Small intestine (tissue), 7 donors: ENCODE data around the gene SPTA1. TPM values are rescaled to one million over a fixed set of nuclear protein-coding genes. Genes with fewer than 3 reads are reported as not detected.

ENCODE experiments used
- DNase-seq, 2 donors: peaks; one replicate each; pipeline versions ENCODE4 v3.0.0 to v3.0.0-alpha.2; 2013
- FAIRE-seq: peaks from 2 replicates; lab custom pipeline; 2012; peaks lifted over from hg19 to GRCh38; lab: Jason Lieb, UNC
- H3K27ac ChIP-seq, 3 donors: one replicate each; pipeline ENCODE4 v1.5.1; 2013; ENCODE audit warnings: low read length in 2 of 3, mild to moderate bottlenecking in 2 of 3, control low read depth in 1 of 3, inconsistent platforms in 1 of 3, low read depth in 1 of 3, moderate library complexity in 1 of 3
- H3K27me3 ChIP-seq, 3 donors: one replicate each; pipeline ENCODE4 v1.6.1; 2013; ENCODE audit warnings: low read length in 3 of 3, inconsistent platforms in 1 of 3; ENCODE audit not compliant: control insufficient read depth in 3 of 3, insufficient read depth in 3 of 3
- H3K36me3 ChIP-seq, 3 donors: one replicate each; pipeline ENCODE4 v1.6.1; 2013; ENCODE audit warnings: low read length in 3 of 3, inconsistent platforms in 1 of 3, low read depth in 1 of 3, mild to moderate bottlenecking in 1 of 3, moderate library complexity in 1 of 3; ENCODE audit not compliant: control insufficient read depth in 3 of 3, insufficient read depth in 2 of 3
- H3K4me1 ChIP-seq, 3 donors: one replicate each; pipeline ENCODE4 v1.6.1; 2013; ENCODE audit warnings: low read length in 2 of 3, inconsistent platforms in 1 of 3, low read depth in 1 of 3, mild to moderate bottlenecking in 1 of 3, moderate library complexity in 1 of 3; ENCODE audit not compliant: control insufficient read depth in 3 of 3, insufficient read depth in 2 of 3
- H3K4me3 ChIP-seq, 3 donors: one replicate each; pipeline ENCODE4 v1.5.1; 2013; ENCODE audit warnings: low read length in 3 of 3, control low read depth in 1 of 3, inconsistent platforms in 1 of 3, low read depth in 1 of 3, mild to moderate bottlenecking in 1 of 3, moderate library complexity in 1 of 3
- H3K9me3 ChIP-seq, 2 donors: one replicate each; pipeline ENCODE4 v1.6.1; 2013; ENCODE audit warnings: low read depth in 1 of 2, low read length in 1 of 2; ENCODE audit not compliant: control insufficient read depth in 2 of 2, insufficient read depth in 1 of 2
- WGBS, 3 donors: extraction: QIAGEN DNeasy Blood & Tissue Kit; methylation state at CpG; one replicate each; pipeline ENCODE4 v1.1.7; 2013; 5-methylcytosine and 5-hydroxymethylcytosine counted together
- polyA plus RNA-seq, 4 donors: library from polyadenylated mRNA; stranded (reverse) in 3 of 4; unstranded in 1 of 4; fragments of 200-250 nt in 3 of 4; fragments of 120-200 nt in 1 of 4; gene quantifications; one replicate each; pipeline versions ENCODE4 v1.2.1 to v1.2.3, GENCODE V29; 2013
- donor health status: healthy with polysubstance abuse.
- donor health status: control.
- donor health status: control.
- donor health status: Bipolar disorder and iron deficiency.
- donor health status: healthy.

The SPTA1 gene
- polyA plus RNA-seq, 4 donors: under 0.01 to 0.30 TPM; not detected in 2

DNA sequence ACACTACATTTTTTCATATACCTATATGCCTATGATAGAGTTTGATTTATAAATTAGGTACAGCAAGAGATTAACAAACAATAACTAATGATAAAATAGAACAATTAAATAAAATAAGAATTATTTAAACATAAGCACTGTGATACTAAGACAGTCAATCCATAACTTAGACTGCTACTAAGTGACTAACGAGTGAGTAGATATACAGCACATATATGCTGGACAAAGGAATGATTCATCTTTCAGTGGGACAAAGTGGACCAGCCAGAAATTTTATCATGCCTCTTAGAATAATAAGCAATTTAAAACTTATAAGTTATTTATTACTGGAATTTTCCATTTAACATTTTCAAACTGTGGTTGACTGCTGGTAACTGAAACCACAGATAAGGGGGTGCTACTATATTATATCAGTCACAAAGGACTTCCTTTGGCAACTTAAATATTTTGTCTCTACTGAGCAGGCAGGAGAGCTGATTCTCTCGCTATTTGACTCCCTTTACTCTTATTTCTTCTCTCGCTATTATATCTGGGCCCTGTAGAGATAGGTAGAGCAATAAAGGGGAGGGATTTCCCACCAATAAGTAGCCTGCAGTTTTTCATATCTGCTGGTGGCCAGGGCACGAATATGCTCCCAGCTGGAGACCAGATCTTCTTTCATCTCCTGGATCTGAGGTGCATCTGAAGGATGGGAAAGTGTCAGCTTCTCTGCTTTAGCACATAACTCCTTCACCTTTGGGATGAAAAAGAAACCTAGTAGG lies 10.8 kb downstream of the SPTA1 start:
- H3K4me1 ChIP-seq: no peaks in the 10 kb centered on the region
- FAIRE-seq: no peak
- H3K27ac ChIP-seq: no peak overlapping the region
- no peaks in the 10 kb centered on the region for H3K9me3 ChIP-seq
- 25 to 55% (median 29%) methylated on average over 4 of the region's 4 CpGs for WGBS, 3 donors
- DNase-seq: no peak
- no peaks in the 10 kb centered on the region for H3K36me3 ChIP-seq
- H3K4me3 ChIP-seq: no peak overlapping the region
- H3K27me3 ChIP-seq: no peaks in the 10 kb centered on the region

DNA sequence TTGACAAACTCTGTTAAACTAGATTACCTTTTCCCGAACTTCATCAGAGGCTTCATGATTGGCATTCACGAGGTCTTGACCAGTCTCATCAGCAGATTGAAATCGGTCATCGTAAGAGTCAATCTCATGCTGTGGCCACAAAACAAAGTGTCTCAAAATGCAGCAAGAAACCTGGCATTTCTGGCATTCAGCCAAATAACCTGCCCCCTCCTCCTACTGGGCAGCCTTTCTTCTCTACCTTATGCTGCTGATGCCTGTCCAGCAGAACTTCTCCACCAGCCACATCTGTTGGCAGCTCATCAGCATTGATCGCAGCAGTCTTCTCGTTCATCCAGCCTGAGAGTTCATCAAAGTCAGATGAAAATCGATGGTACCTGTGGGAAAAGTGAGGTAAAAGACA lies 12.2 kb downstream of the SPTA1 start:
- Histone ChIP-seq H3K9me3 (no peaks in the 10 kb centered on the region), H3K4me3 (no peak overlapping the region), H3K36me3 (no peaks in the 10 kb centered on the region), H3K27me3 (no peaks in the 10 kb centered on the region), H3K4me1 (no peaks in the 10 kb centered on the region), H3K27ac (no peak overlapping the region)
- 87 to 92% (median 90%) methylated on average over 7 of the region's 7 CpGs for WGBS, 3 donors
- DNase-seq: no peak
- no peak for FAIRE-seq

DNA sequence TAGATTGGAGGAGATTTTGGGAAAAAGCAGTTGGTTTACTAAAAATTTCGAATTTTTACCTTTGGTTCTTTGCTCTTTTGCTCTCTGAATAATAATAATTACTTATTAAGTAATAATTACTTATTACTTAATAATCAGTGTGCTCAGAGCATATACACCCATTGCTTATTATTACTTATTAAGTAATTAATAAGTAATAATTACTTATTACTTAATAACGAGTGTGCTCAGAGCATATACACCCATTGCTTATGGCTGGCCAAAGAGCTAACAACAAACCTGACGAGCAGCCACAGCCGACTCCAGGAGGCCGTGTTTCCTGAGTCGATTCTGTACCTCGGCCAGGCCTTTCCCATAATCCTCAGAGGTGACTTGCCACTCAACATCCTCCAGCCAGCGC lies 20.5 kb downstream of the SPTA1 start:
- Histone ChIP-seq H3K27ac (no peak overlapping the region), H3K4me3 (no peak overlapping the region), H3K36me3 (no peaks in the 10 kb centered on the region), H3K4me1 (no peaks in the 10 kb centered on the region), H3K27me3 (peaks cover 0 to 2% (median 0%) of the 10 kb centered on the region in 3 donors), H3K9me3 (no peaks in the 10 kb centered on the region)
- DNase-seq (no peak), FAIRE-seq (no peak)
- WGBS, 3 donors: 72 to 79% (median 72%) methylated on average over 8 of the region's 8 CpGs

DNA sequence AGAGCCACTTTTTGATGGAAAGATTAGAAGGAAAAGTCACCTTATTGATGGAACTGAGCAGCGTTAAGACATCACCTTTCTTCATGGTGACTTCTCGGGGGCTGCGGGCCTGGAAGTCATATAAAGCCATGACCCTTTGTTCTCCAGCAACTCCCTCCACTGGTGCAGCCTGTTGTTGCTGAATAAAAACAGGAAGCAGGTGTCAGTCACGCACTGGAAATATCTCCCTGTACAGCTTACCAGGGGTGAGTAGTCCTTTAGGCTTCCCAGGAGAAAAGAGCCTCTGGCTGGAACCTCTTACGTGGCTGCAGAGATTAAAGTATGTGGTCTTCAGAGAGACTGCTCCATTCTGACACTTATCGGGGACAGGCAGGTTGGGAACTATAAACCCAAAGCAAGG lies 31.9 kb downstream of the SPTA1 start:
- Histone ChIP-seq H3K27ac (no peak overlapping the region), H3K4me3 (no peak overlapping the region), H3K36me3 (no peaks in the 10 kb centered on the region), H3K4me1 (no peaks in the 10 kb centered on the region), H3K9me3 (no peaks in the 10 kb centered on the region), H3K27me3 (no peaks in the 10 kb centered on the region)
- 55 to 62% (median 55%) methylated on average over 6 of the region's 6 CpGs for WGBS, 3 donors
- FAIRE-seq (no peak), DNase-seq (no peak)

DNA sequence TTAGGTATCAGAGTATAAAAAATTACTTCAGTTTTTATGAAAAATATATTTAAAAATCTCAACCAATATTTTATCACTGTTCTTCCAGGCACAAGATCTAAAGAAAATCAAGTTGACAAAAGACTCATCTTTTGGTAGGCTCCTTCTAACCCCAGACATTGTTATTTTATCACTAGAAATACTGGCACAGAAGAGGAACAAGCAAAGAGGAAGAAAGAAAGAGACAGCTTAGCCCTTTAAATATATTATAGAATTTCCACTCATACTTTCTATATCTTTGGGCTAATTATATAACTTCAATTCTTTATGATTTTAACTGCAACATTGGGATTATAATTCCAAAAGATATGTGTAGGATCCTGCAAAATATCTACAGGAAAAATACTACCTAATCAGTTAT lies 32.4 kb downstream of the SPTA1 start:
- Histone ChIP-seq H3K4me3 (no peak overlapping the region), H3K9me3 (no peaks in the 10 kb centered on the region), H3K27ac (no peak overlapping the region), H3K4me1 (no peaks in the 10 kb centered on the region), H3K36me3 (no peaks in the 10 kb centered on the region), H3K27me3 (no peaks in the 10 kb centered on the region)
- FAIRE-seq (no peak), DNase-seq (no peak)

DNA sequence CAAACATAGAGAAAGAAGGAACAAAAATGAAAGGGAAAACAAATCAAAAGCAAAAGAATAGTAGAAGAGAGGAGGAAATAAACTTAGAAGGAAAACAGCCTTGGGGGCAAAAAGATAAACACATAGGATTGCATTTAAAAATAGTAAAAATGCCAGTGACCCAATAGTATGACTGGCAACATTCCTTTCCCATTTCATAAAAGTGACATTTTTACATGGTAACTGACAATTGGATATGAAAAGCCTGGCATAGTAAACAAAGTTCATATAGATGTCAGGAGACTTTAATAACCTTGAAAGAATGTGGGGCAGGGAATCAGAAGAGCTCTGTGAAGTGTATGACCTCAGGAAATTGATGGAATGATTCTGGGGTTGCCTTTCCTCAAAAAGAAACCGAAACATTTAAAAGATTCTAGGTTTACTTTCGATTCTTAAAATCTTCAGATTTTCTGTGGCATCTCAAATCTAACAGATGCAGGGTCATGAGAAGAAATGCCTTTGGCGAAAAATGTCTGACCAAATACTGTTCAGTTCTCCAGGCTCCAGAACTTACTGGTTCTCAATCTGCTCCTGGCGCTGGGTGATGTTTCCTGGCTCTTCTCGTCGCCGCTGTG lies 33.7 kb downstream of the SPTA1 start:
- DNase-seq (no peak), FAIRE-seq (no peak)
- 88 to 90% (median 90%) methylated on average over 7 of the region's 7 CpGs for WGBS, 3 donors
- Histone ChIP-seq H3K9me3 (no peaks in the 10 kb centered on the region), H3K4me1 (no peaks in the 10 kb centered on the region), H3K27me3 (no peaks in the 10 kb centered on the region), H3K36me3 (no peaks in the 10 kb centered on the region), H3K4me3 (no peak overlapping the region), H3K27ac (no peak overlapping the region)

DNA sequence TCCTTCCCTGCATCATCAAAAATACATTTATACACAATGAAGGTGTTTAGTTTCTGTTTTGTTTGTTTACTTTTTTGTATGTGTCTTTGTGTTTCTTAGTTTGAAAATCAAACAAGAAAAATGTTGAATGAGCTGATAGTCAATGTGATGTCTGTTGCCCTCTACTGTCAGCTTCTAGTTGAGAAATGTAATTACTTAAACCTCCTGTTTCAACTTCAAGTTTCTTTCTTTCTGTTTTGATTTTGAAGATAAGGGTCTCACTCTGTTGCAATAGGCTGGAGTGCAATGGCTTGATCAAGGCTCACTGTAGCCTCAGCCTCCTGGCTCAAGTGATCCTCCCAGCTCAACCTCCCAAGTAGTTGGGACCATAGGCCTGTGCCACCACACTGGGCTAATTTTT lies 37.5 kb downstream of the SPTA1 start:
- Histone ChIP-seq H3K4me3 (no peak overlapping the region), H3K9me3 (no peaks in the 10 kb centered on the region), H3K27me3 (no peaks in the 10 kb centered on the region), H3K27ac (no peak overlapping the region), H3K4me1 (no peaks in the 10 kb centered on the region), H3K36me3 (no peaks in the 10 kb centered on the region)
- DNase-seq: no peak
- no peak for FAIRE-seq

DNA sequence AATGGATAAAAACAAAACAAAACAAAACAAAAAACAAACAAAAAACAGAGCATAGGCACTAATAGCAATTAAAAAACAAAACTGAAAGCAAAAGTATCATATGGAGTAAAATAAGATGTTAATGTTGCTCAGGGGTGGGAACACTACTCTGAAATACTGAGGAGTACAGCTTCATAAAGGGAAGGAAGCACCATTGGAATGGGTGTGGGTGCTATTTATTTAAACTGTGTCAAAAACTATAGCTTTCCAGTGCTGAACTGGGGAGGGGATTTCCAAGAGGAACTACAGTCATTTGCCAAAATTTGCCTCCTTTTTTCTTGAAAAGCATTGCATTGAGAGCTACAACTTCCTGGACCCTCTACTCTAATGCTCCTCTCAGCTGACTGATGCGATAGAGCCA lies 40.0 kb downstream of the SPTA1 start:
- DNase-seq (no peak), FAIRE-seq (no peak)
- Histone ChIP-seq H3K27me3 (no peaks in the 10 kb centered on the region), H3K36me3 (no peaks in the 10 kb centered on the region), H3K9me3 (no peaks in the 10 kb centered on the region), H3K4me3 (no peak overlapping the region), H3K4me1 (no peaks in the 10 kb centered on the region), H3K27ac (no peak overlapping the region)
- 81 to 100% (median 83%) methylated on average over 1 of the region's 1 CpG for WGBS, 3 donors

DNA sequence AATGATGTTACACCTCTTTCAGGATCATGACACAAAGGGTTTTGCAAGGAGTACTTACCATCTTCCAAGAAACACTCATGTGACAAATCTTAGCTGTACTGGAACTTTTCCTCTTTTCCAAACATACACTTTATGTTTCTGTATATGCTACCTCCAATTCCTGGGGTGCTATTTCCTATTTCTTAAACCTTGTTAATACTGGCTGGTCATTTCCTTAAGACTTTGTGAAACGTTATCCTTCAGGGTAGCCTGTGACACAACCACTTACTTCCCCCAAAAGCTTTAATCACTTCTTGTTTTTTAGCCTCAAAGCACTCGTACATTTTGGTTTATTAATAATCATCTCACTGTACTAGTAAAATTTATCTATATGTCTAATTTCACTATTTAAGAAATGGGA lies 42.1 kb downstream of the SPTA1 start:
- no peak overlapping the region for H3K4me3 ChIP-seq

More for the DNA sequence above, 42.1 kb downstream of the SPTA1 start:
- FAIRE-seq: no peak
- H3K27ac ChIP-seq: no peak overlapping the region
- 61 to 66% (median 63%) methylated on average over 2 of the region's 2 CpGs for WGBS, 3 donors
- no peaks in the 10 kb centered on the region for H3K27me3 ChIP-seq
- no peaks in the 10 kb centered on the region for H3K9me3 ChIP-seq
- H3K4me1 ChIP-seq: no peaks in the 10 kb centered on the region
- no peaks in the 10 kb centered on the region for H3K36me3 ChIP-seq
- DNase-seq: no peak
